Measurements from ENCODE around the gene PPP4R2. TPM values are rescaled to one million over a fixed set of nuclear protein-coding genes. Genes with fewer than 3 reads are reported as not detected.

Gene PPP4R2
- total and polyA plus RNA-seq, 2 donors (not counting 3 experiments of a cell fraction or from before 2014, with no cell fraction given) = 6.5 to 74.4 TPM

GRCh38 chr3:72949016-72949415 lies 47.6 kb upstream of the PPP4R2 start:
- Histone ChIP-seq H3K9me3 (replicated peaks; ENCODE audit: control insufficient read depth, insufficient read depth, low read length) (no peaks in the 10 kb centered on the region), H3K27ac (ENCODE audit: insufficient read depth, low read depth, low read length) (no peak overlapping the region), H3K4me2 (ENCODE audit: insufficient read depth, low read length) (no peak overlapping the region), H3K27me3 (ENCODE audit: control insufficient read depth in 2 of 2, insufficient read depth in 2 of 2, low read length in 2 of 2) (no peaks in the 10 kb centered on the region), H2AFZ (ENCODE audit: low read depth, low read length) (no peak overlapping the region), H3K4me1 (ENCODE audit: control insufficient read depth, extremely low read depth, insufficient read depth, low read length) (peaks cover 8% of the 10 kb centered on the region), H3K9ac (replicated peaks; ENCODE audit: extremely low read depth, insufficient read depth, low read length) (no peak overlapping the region), H3K36me3 (ENCODE audit: control insufficient read depth in 2 of 2, extremely low read depth in 1 of 2, insufficient read depth in 2 of 2, low read length in 2 of 2) (no peaks in the 10 kb centered on the region), H3K79me2 (ENCODE audit: control insufficient read depth, insufficient read depth, low read length) (no peaks in the 10 kb centered on the region), H3K9me1 (replicated peaks; ENCODE audit: control insufficient read depth, extremely low read depth, insufficient read depth, low read length) (no peaks in the 10 kb centered on the region), H4K20me1 (replicated peaks; ENCODE audit: control insufficient read depth, extremely low read depth, insufficient read depth, low read length) (no peaks in the 10 kb centered on the region), H3K4me3 (replicated peaks in 1 of 3; ENCODE audit: insufficient read depth in 1 of 3, low read depth in 1 of 3, low read length in 3 of 3) (no peak overlapping the region)
- no peak for TF ChIP-seq JUN (IDR thresholded peaks at IDR 0.05; ENCODE audit: borderline replicate concordance, insufficient read depth, insufficient read length, low read depth)
- TF ChIP-seq POLR2A (IDR thresholded peaks at IDR 0.05; ENCODE audit: low read depth, low read length) = no peak
- TF ChIP-seq MAX (IDR thresholded peaks at IDR 0.05; ENCODE audit: insufficient read depth, insufficient read length) = no peak
- no peak for TF ChIP-seq GATA2 (IDR thresholded peaks at IDR 0.05; ENCODE audit: insufficient read depth, insufficient read length, low read depth, low read length)
- no peak for TF ChIP-seq CTCF (IDR thresholded peaks at IDR 0.05; ENCODE audit: extremely low read depth in 1 of 2, insufficient read depth in 1 of 2, low read depth in 1 of 2, low read length in 2 of 2)
- ChIA-PET CTCF (no interaction called here), POLR2A (no interaction called here)
- DNase-seq (ENCODE audit: low read depth, low spot score) = no peak
- dilution Hi-C loops (cut with MboI; ENCODE audit: extremely low pct_ligation_motif_present, low sequenced_read_pairs) = no loop called here
- intact Hi-C loops (cut with micrococcal nuclease) = no loop called here
- FAIRE-seq = no peak
- no TSS peak for BruUV-seq (replicated peaks)

- peaks cover 5% of the 10 kb centered on the region for H3K4me1 ChIP-seq (ENCODE audit: control insufficient read depth, extremely low read depth, insufficient read depth, low read length)
- H3K79me2 ChIP-seq (ENCODE audit: control insufficient read depth, insufficient read depth, low read length) = no peaks in the 10 kb centered on the region
- no peak overlapping the region for H3K4me2 ChIP-seq (ENCODE audit: insufficient read depth, low read length)
- no peak overlapping the region for H3K27ac ChIP-seq (ENCODE audit: insufficient read depth, low read depth, low read length)
- no TSS peak for BruUV-seq (replicated peaks)
- H2AFZ ChIP-seq (ENCODE audit: low read depth, low read length) = no peak overlapping the region
- H3K9me1 ChIP-seq (replicated peaks; ENCODE audit: control insufficient read depth, extremely low read depth, insufficient read depth, low read length) = no peaks in the 10 kb centered on the region
- no peaks in the 10 kb centered on the region for H3K36me3 ChIP-seq (ENCODE audit: control insufficient read depth in 2 of 2, extremely low read depth in 1 of 2, insufficient read depth in 2 of 2, low read length in 2 of 2)
- H3K9ac ChIP-seq (replicated peaks; ENCODE audit: extremely low read depth, insufficient read depth, low read length) = no peak overlapping the region
- FAIRE-seq = no peak
- POLR2A ChIA-PET = no interaction called here
- no peak overlapping the region for H3K4me3 ChIP-seq (replicated peaks in 1 of 3; ENCODE audit: insufficient read depth in 1 of 3, low read depth in 1 of 3, low read length in 3 of 3)
- H3K27me3 ChIP-seq (ENCODE audit: control insufficient read depth in 2 of 2, insufficient read depth in 2 of 2, low read length in 2 of 2) = no peaks in the 10 kb centered on the region
- H3K9me3 ChIP-seq (replicated peaks; ENCODE audit: control insufficient read depth, insufficient read depth, low read length) = no peaks in the 10 kb centered on the region
- intact Hi-C loops (cut with micrococcal nuclease) (no loop called here), dilution Hi-C loops (cut with MboI; ENCODE audit: extremely low pct_ligation_motif_present, low sequenced_read_pairs) (no loop called here)
- no peak for DNase-seq (ENCODE audit: low read depth, low spot score)
- CTCF ChIA-PET = interaction anchor here (0.6 to 0.8 kb wide), 2 partner anchors 21 to 106 kb away, joined by 3 read pairs; no protein-coding TSS in a partner anchor
- TF ChIP-seq CTCF (IDR thresholded peaks at IDR 0.05; ENCODE audit: extremely low read depth in 1 of 2, insufficient read depth in 1 of 2, low read depth in 1 of 2, low read length in 2 of 2) (no peak), POLR2AphosphoS5 (IDR thresholded peaks at IDR 0.05; ENCODE audit: insufficient read depth, low read depth, low read length) (no peak), FOS (IDR thresholded peaks at IDR 0.05; ENCODE audit: borderline replicate concordance, insufficient read depth, low read length) (no peak), POLR2A (IDR thresholded peaks at IDR 0.05; ENCODE audit: low read depth, low read length) (no peak), EZH2 (IDR thresholded peaks at IDR 0.05; ENCODE audit: borderline replicate concordance, low read depth, low read length, severe bottlenecking) (no peak), MAX (IDR thresholded peaks at IDR 0.05; ENCODE audit: insufficient read depth, insufficient read length) (no peak)
- no peaks in the 10 kb centered on the region for H4K20me1 ChIP-seq (replicated peaks; ENCODE audit: control insufficient read depth, extremely low read depth, insufficient read depth, low read length)
Measured at GRCh38 chr3:72950372-72950771, 46.2 kb upstream of the PPP4R2 start.

Data from endothelial cell of umbilical vein (primary cell).